Tibial nerve (tissue), 4 donors: Measurements from ENCODE around the gene COQ8B. TPM values are rescaled to one million over a fixed set of nuclear protein-coding genes. Genes with fewer than 3 reads are reported as not detected.

Experiments
- DNase-seq, 2 donors: peaks; one replicate each; pipeline ENCODE4 v3.0.0-alpha.2; 2019; ENCODE audit warnings: low spot score in 2 of 2
- H3K27ac ChIP-seq, 4 donors: fragments of 200-600 bp; sonication (generic) in 3 of 4; one replicate each; pipeline ENCODE4 v1.5.1; 2017 to 2019; ENCODE audit warnings: mild to moderate bottlenecking in 1 of 4
- H3K27me3 ChIP-seq, 2 donors: fragments of 200-600 bp; sonication (generic) in 1 of 2; one replicate each; pipeline versions ENCODE4 v1.5.1 to v1.6.0; 2017 to 2019
- H3K36me3 ChIP-seq, 3 donors: fragments of 200-600 bp; sonication (generic); one replicate each; pipeline ENCODE4 v1.5.1; 2018 to 2019
- H3K4me1 ChIP-seq, 4 donors: fragments of 200-600 bp; sonication (generic) in 3 of 4; one replicate each; pipeline ENCODE4 v1.5.1; 2017 to 2019
- H3K4me3 ChIP-seq, 4 donors: fragments of 200-600 bp; sonication (generic) in 3 of 4; one replicate each; pipeline ENCODE4 v1.5.1; 2017 to 2019; ENCODE audit warnings: mild to moderate bottlenecking in 1 of 4, moderate library complexity in 1 of 4
- H3K9me3 ChIP-seq, 4 donors: fragments of 200-600 bp; sonication (generic) in 3 of 4; one replicate each; pipeline ENCODE4 v1.5.1; 2017 to 2019
- CTCF ChIP-seq, 5 experiments: fragments of 200-600 bp in 3 of 5; fragments of 450-650 bp in 2 of 5; sonication (generic) in 3 of 5; IDR thresholded peaks; one replicate each; pipeline ENCODE4 v1.5.1; 2016 to 2019; ENCODE audit warnings: antibody characterized with exemption in 5 of 5, mild to moderate bottlenecking in 3 of 5, moderate library complexity in 2 of 5
- EP300 ChIP-seq, 2 donors: sonication (generic); formaldehyde crosslinking; IDR thresholded peaks; one replicate each; pipeline ENCODE4 v1.6.1; 2017; ENCODE audit warnings: antibody characterized with exemption in 2 of 2, mild to moderate bottlenecking in 1 of 2
- POLR2A ChIP-seq, 2 donors: fragments of 450-650 bp; IDR thresholded peaks; one replicate each; pipeline ENCODE4 v1.6.1; 2017; ENCODE audit warnings: antibody characterized with exemption in 2 of 2, mild to moderate bottlenecking in 2 of 2, moderate library complexity in 2 of 2
- WGBS, 2 donors: methylation state at CpG; one replicate each; pipeline ENCODE4 v1.1.5; 2018; 5-methylcytosine and 5-hydroxymethylcytosine counted together
- total RNA-seq, 4 donors: library from RNA; depleted of rRNA; stranded (reverse); fragments of >200 nt; gene quantifications; one replicate each; pipeline ENCODE4 v1.1.0, GENCODE V29; 2016

Gene COQ8B
- total RNA-seq, 4 donors from 2014 or later, result 71.0 to 88.6 (median 84.3) TPM

- H3K27ac ChIP-seq, result peak overlapping the region; percentile 92 to 99 (median 94)
- H3K9me3 ChIP-seq, result no peaks in the 10 kb centered on the region
- WGBS, 2 donors, result 1 to 6% methylated on average over 7 to 14 of the region's 20 CpGs
- peaks cover 0 to 68% (median 35%) of the 10 kb centered on the region in 4 donors for H3K4me1 ChIP-seq
- peak in 1 of 2 donors; percentile 22 for DNase-seq
- TF ChIP-seq POLR2A (IDR thresholded peaks at IDR 0.05), result no peak
- no peak for TF ChIP-seq CTCF (IDR thresholded peaks at IDR 0.05)
- TF ChIP-seq EP300 (IDR thresholded peaks at IDR 0.05), result no peak
- H3K36me3 ChIP-seq, result peaks cover 0 to 5% (median 0%) of the 10 kb centered on the region in 3 donors
- peak overlapping the region; percentile 63 to 81 (median 74) for H3K4me3 ChIP-seq
- H3K27me3 ChIP-seq, result no peaks in the 10 kb centered on the region
These were observed 716 bp upstream of the COQ8B start for GRCh38 chr19:40717325-40717879.

- 2 to 4% methylated on average over 8 of the region's 8 CpGs for WGBS, 2 donors
- TF ChIP-seq POLR2A (IDR thresholded peaks at IDR 0.05) (no peak), EP300 (IDR thresholded peaks at IDR 0.05) (no peak), CTCF (IDR thresholded peaks at IDR 0.05) (no peak)
- DNase-seq, result peak in 1 of 2 donors; percentile 61
These were observed 630 bp downstream of the COQ8B start for GRCh38 chr19:40716031-40716481.

GRCh38 chr19:40714441-40715299 is 2.0 kb downstream of the COQ8B start:
- peak; percentile 91 to 95 for DNase-seq
- WGBS, 2 donors, result 3% methylated on average over 31 of the region's 31 CpGs

More at GRCh38 chr19:40716031-40716481, 630 bp downstream of the COQ8B start:
- Histone ChIP-seq H3K27ac (peak overlapping the region; percentile 92 to 99 (median 94)), H3K27me3 (no peaks in the 10 kb centered on the region), H3K4me1 (peaks cover 0 to 63% (median 22%) of the 10 kb centered on the region in 4 donors), H3K9me3 (no peaks in the 10 kb centered on the region), H3K36me3 (peaks cover 0 to 19% (median 0%) of the 10 kb centered on the region in 3 donors), H3K4me3 (peak overlapping the region; percentile 63 to 81 (median 74))

GRCh38 chr19:40713939-40714338 is 2.7 kb downstream of the COQ8B start:
- Histone ChIP-seq H3K4me1 (peaks cover 0 to 48% (median 17%) of the 10 kb centered on the region in 4 donors), H3K27ac (peak overlapping the region; percentile 92 to 99 (median 94)), H3K27me3 (no peaks in the 10 kb centered on the region), H3K36me3 (peaks cover 0 to 40% (median 4%) of the 10 kb centered on the region in 3 donors), H3K4me3 (peak overlapping the region; percentile 30 to 75 (median 68)), H3K9me3 (no peaks in the 10 kb centered on the region)
- no peak for DNase-seq
- no peak for TF ChIP-seq POLR2A (IDR thresholded peaks at IDR 0.05)
- TF ChIP-seq CTCF (IDR thresholded peaks at IDR 0.05), result no peak
- TF ChIP-seq EP300 (IDR thresholded peaks at IDR 0.05), result no peak
- WGBS, 2 donors, result 75 to 80% methylated on average over 11 of the region's 11 CpGs

More at GRCh38 chr19:40714441-40715299, 2.0 kb downstream of the COQ8B start:
- Histone ChIP-seq H3K27me3 (no peaks in the 10 kb centered on the region), H3K27ac (peak overlapping the region; percentile 92 to 99 (median 94)), H3K4me3 (peak overlapping the region; percentile 30 to 75 (median 68)), H3K4me1 (peaks cover 0 to 51% (median 17%) of the 10 kb centered on the region in 4 donors), H3K9me3 (no peaks in the 10 kb centered on the region), H3K36me3 (peaks cover 0 to 33% (median 4%) of the 10 kb centered on the region in 3 donors)
- TF ChIP-seq POLR2A (IDR thresholded peaks at IDR 0.05) (no peak), EP300 (IDR thresholded peaks at IDR 0.05) (no peak), CTCF (IDR thresholded peaks at IDR 0.05) (no peak)
